ENCODE measurements around the gene PODNL1.

GRCh38 chr19:13960863-13961784, 22.9 kb upstream of the PODNL1 start:
- TF ChIP-seq, protein P1, sequence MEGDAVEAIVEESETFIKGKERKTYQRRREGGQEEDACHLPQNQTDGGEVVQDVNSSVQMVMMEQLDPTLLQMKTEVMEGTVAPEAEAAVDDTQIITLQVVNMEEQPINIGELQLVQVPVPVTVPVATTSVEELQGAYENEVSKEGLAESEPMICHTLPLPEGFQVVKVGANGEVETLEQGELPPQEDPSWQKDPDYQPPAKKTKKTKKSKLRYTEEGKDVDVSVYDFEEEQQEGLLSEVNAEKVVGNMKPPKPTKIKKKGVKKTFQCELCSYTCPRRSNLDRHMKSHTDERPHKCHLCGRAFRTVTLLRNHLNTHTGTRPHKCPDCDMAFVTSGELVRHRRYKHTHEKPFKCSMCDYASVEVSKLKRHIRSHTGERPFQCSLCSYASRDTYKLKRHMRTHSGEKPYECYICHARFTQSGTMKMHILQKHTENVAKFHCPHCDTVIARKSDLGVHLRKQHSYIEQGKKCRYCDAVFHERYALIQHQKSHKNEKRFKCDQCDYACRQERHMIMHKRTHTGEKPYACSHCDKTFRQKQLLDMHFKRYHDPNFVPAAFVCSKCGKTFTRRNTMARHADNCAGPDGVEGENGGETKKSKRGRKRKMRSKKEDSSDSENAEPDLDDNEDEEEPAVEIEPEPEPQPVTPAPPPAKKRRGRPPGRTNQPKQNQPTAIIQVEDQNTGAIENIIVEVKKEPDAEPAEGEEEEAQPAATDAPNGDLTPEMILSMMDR (IDR thresholded peaks at IDR 0.05), result no peak
- TF ChIP-seq POLR2A (IDR thresholded peaks at IDR 0.05), result no peak
